ENCODE data around the gene SH2D1B.
A peak's percentile ranks its signal among the peaks of the same experiment; 100 is the strongest.
"Not testable (repeated sequence)": the region's sequence is repeated elsewhere in the genome, so short reads cannot be mapped to it uniquely, and the experiment has no call there.

SH2D1B gene

GRCh38 chr1:162361349-162361748 is 50.6 kb downstream of the SH2D1B start:
- DNase-seq (ENCODE audit: low spot score) = no peak

DNA sequence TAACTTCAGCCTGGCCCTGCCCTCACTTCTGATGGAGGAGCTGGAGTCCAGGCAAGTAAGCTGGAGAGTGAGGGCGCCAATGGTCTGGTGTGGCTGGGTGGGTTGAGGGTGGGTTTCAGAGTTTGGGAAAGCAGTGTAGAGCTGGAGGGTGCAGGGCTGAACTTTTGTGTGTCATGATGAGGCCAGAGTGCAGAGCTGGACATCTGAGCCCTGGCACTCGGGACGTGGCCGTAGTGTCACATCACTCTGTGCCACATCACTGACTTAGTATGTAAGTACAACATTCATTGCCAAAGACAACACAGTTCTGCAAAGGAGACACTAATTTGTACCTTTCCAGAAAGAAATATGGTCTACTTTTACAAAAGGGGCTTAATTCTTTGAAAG is 51.1 kb downstream of the SH2D1B start:
- no peak for DNase-seq (ENCODE audit: low spot score)

GRCh38 chr1:162360237-162360873 is 51.6 kb downstream of the SH2D1B start:
- DNase-seq (ENCODE audit: low spot score) = no peak

- DNase-seq (ENCODE audit: low spot score) = no peak
Observed at GRCh38 chr1:162359523-162360236, 52.3 kb downstream of the SH2D1B start.

DNA sequence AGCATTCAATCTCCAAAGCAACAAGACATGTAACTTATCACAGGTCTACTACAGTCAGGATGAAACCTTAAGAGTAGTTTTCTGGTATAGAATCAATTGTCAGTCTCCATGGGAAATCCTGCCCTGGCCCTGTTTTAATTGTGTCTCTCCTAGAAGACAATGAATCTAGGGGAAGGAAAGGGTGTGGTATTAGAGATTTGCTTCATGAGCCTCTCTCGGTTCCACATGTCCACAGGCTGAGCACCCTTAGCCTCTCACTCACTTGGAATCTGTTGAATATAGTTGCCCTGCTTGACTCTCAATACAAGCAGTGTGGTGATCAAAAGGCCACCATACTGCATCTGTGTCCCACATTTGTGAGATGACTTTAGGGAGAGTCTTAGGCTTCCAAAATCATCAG is 53.0 kb downstream of the SH2D1B start:
- DNase-seq (ENCODE audit: low spot score) = no peak

- peak; percentile 37 for DNase-seq (ENCODE audit: low spot score)
Observed at GRCh38 chr1:162357681-162358266, 54.2 kb downstream of the SH2D1B start.

DNA sequence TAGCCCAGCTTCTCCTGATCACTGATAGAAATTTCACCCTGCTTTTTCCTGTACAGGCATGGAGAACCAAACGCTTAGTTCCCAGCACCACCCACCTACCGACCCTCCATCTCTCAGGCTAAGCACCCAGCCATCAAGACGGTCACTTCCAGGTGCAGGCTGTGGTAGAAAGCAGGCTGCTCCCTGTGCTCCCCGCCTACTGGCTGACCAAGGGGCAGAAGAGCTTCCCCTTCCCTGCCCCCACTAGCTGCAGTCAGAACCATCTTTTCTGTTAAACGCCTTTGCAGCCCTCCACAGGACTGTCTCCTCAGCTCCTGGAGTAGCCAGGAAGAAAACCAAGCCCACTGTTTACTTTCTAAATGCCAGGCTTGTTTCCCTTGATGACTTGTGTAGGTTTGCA is 58.2 kb downstream of the SH2D1B start:
- DNase-seq (ENCODE audit: low spot score) = no peak

- DNase-seq (ENCODE audit: low spot score) = no peak
Observed at GRCh38 chr1:162353078-162353477, 58.9 kb downstream of the SH2D1B start.

DNA sequence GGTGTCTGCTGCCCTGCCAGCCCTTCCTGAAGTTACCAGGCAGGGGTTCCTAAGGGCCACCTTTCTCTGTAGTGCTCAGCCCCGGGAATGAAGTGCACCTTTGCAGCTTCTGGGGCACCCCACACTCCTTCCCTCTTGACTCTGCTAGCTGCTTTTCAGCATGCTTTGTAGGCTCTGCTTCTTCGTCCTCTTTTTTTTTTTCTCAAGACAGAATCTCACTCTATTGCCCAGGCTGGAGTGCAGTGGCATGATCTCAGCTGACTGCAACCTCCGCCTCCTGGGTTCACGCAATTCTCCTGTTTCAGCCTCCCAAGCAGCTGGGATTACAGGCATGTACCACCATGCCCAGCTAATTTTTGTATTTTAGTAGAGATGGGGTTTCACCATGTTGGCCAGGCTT is 60.1 kb downstream of the SH2D1B start:
- not testable (repeated sequence) for DNase-seq (ENCODE audit: low spot score)

DNA sequence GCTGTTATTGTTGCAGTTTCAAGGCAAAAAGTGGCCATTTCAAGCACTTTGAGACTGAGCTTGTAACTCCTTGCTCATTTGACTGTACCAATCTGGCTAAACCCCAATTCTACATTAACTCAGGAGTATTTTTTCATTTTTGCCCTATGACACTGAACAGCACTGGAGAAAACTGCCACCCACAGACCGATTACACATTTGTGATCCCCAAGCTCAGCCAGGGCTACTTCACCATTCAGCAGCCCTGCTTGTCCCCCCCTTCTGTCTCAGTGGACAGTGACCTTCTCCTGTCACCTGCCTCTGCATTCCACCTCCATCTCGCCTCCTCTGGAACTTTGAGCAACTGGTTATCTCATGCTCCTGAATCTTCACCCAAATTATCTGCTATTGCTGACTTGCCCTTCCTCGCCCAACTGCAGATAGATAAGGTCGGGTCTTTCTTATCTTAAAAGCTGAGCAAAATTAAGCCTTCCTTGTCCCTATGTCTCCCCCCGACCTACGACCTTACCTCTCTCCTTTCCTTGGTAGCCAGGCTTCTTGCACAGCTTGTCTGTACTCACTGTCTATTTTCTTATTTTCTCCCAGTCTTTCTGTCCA is 60.6 kb downstream of the SH2D1B start:
- DNase-seq (ENCODE audit: low spot score) = no peak

DNA sequence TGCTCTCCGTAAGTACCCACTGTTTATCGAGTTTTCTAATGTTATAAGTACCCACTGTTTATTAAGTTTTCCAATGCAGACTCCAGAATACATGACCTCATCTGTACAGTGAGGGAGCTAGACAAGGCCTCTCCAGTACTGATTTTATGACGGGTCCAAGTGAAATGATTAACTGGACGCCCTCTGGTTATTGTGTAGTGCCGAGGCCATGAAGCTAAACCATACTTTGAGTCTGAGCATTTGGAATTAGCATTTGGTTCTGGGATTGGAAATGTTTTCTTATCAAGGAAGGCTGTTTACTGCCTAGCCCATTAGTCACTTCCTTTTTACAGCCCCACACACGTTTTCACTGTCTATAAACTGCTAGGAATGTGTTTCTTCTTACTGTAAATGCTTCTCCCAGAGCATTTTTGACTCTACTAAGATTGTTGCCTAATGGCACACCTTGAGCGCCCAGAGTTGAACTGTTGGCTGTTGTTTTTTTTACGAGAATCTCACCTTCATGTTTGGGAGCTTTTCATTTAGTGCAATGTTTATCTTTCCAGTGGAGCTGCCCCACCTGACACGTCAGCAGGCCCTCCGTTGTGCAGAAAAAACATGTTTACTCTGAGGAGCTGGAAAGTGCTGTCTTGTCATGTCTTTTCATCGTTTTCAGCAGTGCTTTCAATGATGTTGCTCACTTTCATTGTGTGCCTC is 62.2 kb downstream of the SH2D1B start:
- DNase-seq (ENCODE audit: low spot score) = no peak

GRCh38 chr1:162347281-162347680 is 64.7 kb downstream of the SH2D1B start:
- no peak for DNase-seq (ENCODE audit: low spot score)
